ENCODE data around the gene C1orf21.

- TF ChIP-seq CTCF (IDR thresholded peaks at IDR 0.05): no peak
- TF ChIP-seq POLR2AphosphoS5 (IDR thresholded peaks at IDR 0.05; ENCODE audit: low read depth, low read length): no peak
Observed at GRCh38 chr1:184620469-184620868, 233.6 kb downstream of the C1orf21 start.

Measured in Panc1 (cell line).